HCT116 (cell line): ENCODE measurements around the gene AKAP12.

Experiments used
- CBX3 ChIP-seq: IDR thresholded peaks from 2 replicates; pipeline ENCODE4 v1.6.1; 2012; ENCODE audit warnings: low read depth
- CTCF ChIP-seq, 3 experiments: fragments of 200-600 bp in 1 of 3; sonication (generic) in 1 of 3; IDR thresholded peaks in 2 of 3; conservative IDR thresholded peaks in 1 of 3; 2 replicates each; pipeline ENCODE4 v1.5.1; 2012 to 2017; ENCODE audit warnings: low read depth in 2 of 3, low read length in 2 of 3, antibody characterized with exemption in 1 of 3, borderline replicate concordance in 1 of 3, control low read depth in 1 of 3, mild to moderate bottlenecking in 1 of 3, mixed read lengths in 1 of 3, mixed run types in 1 of 3, moderate library complexity in 1 of 3; ENCODE audit not compliant: insufficient read depth in 1 of 3
- EZH2 ChIP-seq: fragments of 200-600 bp; sonication (generic); IDR thresholded peaks from 2 replicates; pipeline ENCODE4 v1.6.1; 2017; ENCODE audit warnings: antibody characterized with exemption, mixed run types
- EZH2phosphoT487 ChIP-seq: fragments of 200-600 bp; IDR thresholded peaks from 2 replicates; pipeline ENCODE4 v1.6.1; 2018; ENCODE audit warnings: antibody characterized with exemption, borderline replicate concordance
- POLR2A ChIP-seq: IDR thresholded peaks from 2 replicates; pipeline ENCODE4 v1.7.0; 2011; ENCODE audit warnings: borderline replicate concordance; ENCODE audit not compliant: insufficient read depth, insufficient read length; ENCODE audit errors: extremely low read depth
- POLR2AphosphoS5 ChIP-seq: IDR thresholded peaks from 2 replicates; pipeline ENCODE4 v1.6.1; 2011; ENCODE audit warnings: mild to moderate bottlenecking, low read depth, low read length, moderate library complexity
- REST ChIP-seq: IDR thresholded peaks from 2 replicates; pipeline ENCODE4 v1.6.1; 2012; ENCODE audit warnings: low read depth
- SP1 ChIP-seq: IDR thresholded peaks from 2 replicates; pipeline ENCODE4 v1.6.1; 2012; ENCODE audit warnings: low read depth
- SRF ChIP-seq: IDR thresholded peaks from 2 replicates; pipeline ENCODE4 v1.6.1; 2012; ENCODE audit warnings: low read depth
- YY1 ChIP-seq: IDR thresholded peaks from 2 replicates; pipeline ENCODE4 v1.6.1; 2011; ENCODE audit warnings: low read length, low read depth, moderate library complexity, mild to moderate bottlenecking; ENCODE audit not compliant: insufficient replicate concordance; ENCODE audit errors: extremely low read depth

- TF ChIP-seq CTCF (IDR thresholded peaks at IDR 0.05 in 2 of 3, conservative IDR thresholded peaks at IDR 0.05 in 1 of 3; ENCODE audit: borderline replicate concordance in 1 of 3, insufficient read depth in 1 of 3, low read depth in 2 of 3, low read length in 2 of 3), result no peak
- TF ChIP-seq EZH2, result no peak
- no peak for TF ChIP-seq POLR2A
- TF ChIP-seq EZH2phosphoT487, result no peak
- no peak for TF ChIP-seq POLR2AphosphoS5
- no peak for TF ChIP-seq REST
- TF ChIP-seq CBX3, result no peak
- no peak for TF ChIP-seq YY1
- TF ChIP-seq SRF, result no peak
- TF ChIP-seq SP1, result no peak
Observed at GRCh38 chr6:151233731-151234130, 6.0 kb upstream of the AKAP12 start.
